BLaER1 treated with 17β-estradiol and CSF1 and Interleukin-3, amounts not matched to agents 10 nM and 100 nM (cell line): ENCODE results near the gene NLK.

ENCODE experiments used
- H3K27ac ChIP-seq, 11 experiments: shearing (Covaris generic); formaldehyde crosslinking; 2 replicates each; pipeline ENCODE4 v1.8.1; 2022
- H3K27me3 ChIP-seq, 11 experiments: shearing (Covaris generic); formaldehyde crosslinking; 2 replicates each; pipeline ENCODE4 v1.8.1; 2022
- H3K36me3 ChIP-seq, 11 experiments: shearing (Covaris generic); formaldehyde crosslinking; 2 replicates each; pipeline ENCODE4 v1.8.1; 2022
- H3K4me1 ChIP-seq, 10 experiments: shearing (Covaris generic); formaldehyde crosslinking; 2 replicates each; pipeline ENCODE4 v1.8.1; 2022
- H3K4me2 ChIP-seq, 11 experiments: shearing (Covaris generic); formaldehyde crosslinking; 2 replicates each; pipeline ENCODE4 v1.8.1; 2022
- H3K4me3 ChIP-seq, 10 experiments: shearing (Covaris generic); formaldehyde crosslinking; 2 replicates each; pipeline ENCODE4 v1.8.1; 2022
- H3K9ac ChIP-seq, 11 experiments: shearing (Covaris generic); formaldehyde crosslinking; 2 replicates each; pipeline ENCODE4 v1.8.1; 2022
- H3K9me3 ChIP-seq, 11 experiments: shearing (Covaris generic); formaldehyde crosslinking; replicated peaks in 1 of 11; 2 replicates each; pipeline ENCODE4 v1.8.1; 2022
- H4K20me1 ChIP-seq, 11 experiments: shearing (Covaris generic); formaldehyde crosslinking; 2 replicates each; pipeline ENCODE4 v1.8.1; 2022
- Cebpa-rat ChIP-seq, 11 experiments: shearing (Covaris generic); IDR thresholded peaks; 2 replicates each; pipeline ENCODE4 v1.8.1; 2022

Gene NLK

GRCh38 chr17:28081467-28081866 lies 39.0 kb downstream of the NLK start:
- Histone ChIP-seq H3K4me3 (no peak overlapping the region), H3K36me3 (peaks cover 0 to 61% (median 31%) of the 10 kb centered on the region in 11 experiments; a peak in 20 of 22 replicates), H4K20me1 (peaks cover 0 to 41% (median 5%) of the 10 kb centered on the region in 11 experiments; a peak in 8 of 22 replicates), H3K27me3 (no peaks in the 10 kb centered on the region), H3K4me1 (peaks cover 14 to 45% (median 23%) of the 10 kb centered on the region in 10 experiments; a peak in 18 of 20 replicates), H3K9ac (no peak overlapping the region), H3K9me3 (peaks cover 8 to 51% (median 38%) of the 10 kb centered on the region in 11 experiments), H3K4me2 (no peak overlapping the region), H3K27ac (no peak overlapping the region)
- TF ChIP-seq Cebpa-rat (IDR thresholded peaks at IDR 0.05): no peak

- Histone ChIP-seq H3K27ac (no peak overlapping the region), H4K20me1 (peaks cover 0 to 43% (median 5%) of the 10 kb centered on the region in 11 experiments; a peak in 8 of 22 replicates), H3K36me3 (peaks cover 3 to 43% (median 20%) of the 10 kb centered on the region in 11 experiments; a peak in 18 of 22 replicates), H3K27me3 (no peaks in the 10 kb centered on the region), H3K9me3 (peaks cover 4 to 43% (median 30%) of the 10 kb centered on the region in 11 experiments; a peak in 20 of 22 replicates), H3K4me1 (peaks cover 0 to 9% (median 0%) of the 10 kb centered on the region in 10 experiments; a peak in 4 of 20 replicates), H3K4me2 (no peak overlapping the region), H3K9ac (no peak overlapping the region), H3K4me3 (no peak overlapping the region)
- TF ChIP-seq Cebpa-rat (IDR thresholded peaks at IDR 0.05): no peak
Observed at GRCh38 chr17:28085766-28086165, 43.3 kb downstream of the NLK start.

- no peak overlapping the region for H3K4me2 ChIP-seq
- no peak overlapping the region for H3K9ac ChIP-seq
- peaks cover 3 to 37% (median 19%) of the 10 kb centered on the region in 11 experiments; a peak in 15 of 22 replicates for H3K36me3 ChIP-seq
- H3K4me1 ChIP-seq: peaks cover 0 to 8% (median 0%) of the 10 kb centered on the region in 10 experiments; a peak in 2 of 20 replicates
- H3K27me3 ChIP-seq: no peaks in the 10 kb centered on the region
- peaks cover 0 to 43% (median 5%) of the 10 kb centered on the region in 11 experiments; a peak in 8 of 22 replicates for H4K20me1 ChIP-seq
- no peak overlapping the region for H3K4me3 ChIP-seq
- H3K9me3 ChIP-seq: peaks cover 4 to 41% (median 27%) of the 10 kb centered on the region in 11 experiments; a peak in 20 of 22 replicates
- no peak for TF ChIP-seq Cebpa-rat (IDR thresholded peaks at IDR 0.05)
- no peak overlapping the region for H3K27ac ChIP-seq
Observed at GRCh38 chr17:28086519-28086918, 44.0 kb downstream of the NLK start.

GRCh38 chr17:28087743-28088142 lies 45.3 kb downstream of the NLK start:
- peaks cover 4 to 41% (median 27%) of the 10 kb centered on the region in 11 experiments; a peak in 20 of 22 replicates for H3K9me3 ChIP-seq

GRCh38 chr17:28090551-28090950 lies 48.1 kb downstream of the NLK start:
- Histone ChIP-seq H3K27me3 (no peaks in the 10 kb centered on the region), H3K27ac (no peak overlapping the region), H3K4me1 (peaks cover 0 to 5% (median 0%) of the 10 kb centered on the region in 10 experiments; a peak in 1 of 20 replicates), H3K36me3 (peaks cover under 1 to 20% (median 6%) of the 10 kb centered on the region in 11 experiments; a peak in 11 of 22 replicates), H3K4me3 (no peak overlapping the region), H3K9me3 (peaks cover 4 to 34% (median 22%) of the 10 kb centered on the region in 11 experiments; a peak in 19 of 22 replicates), H4K20me1 (peaks cover 0 to 33% (median 3%) of the 10 kb centered on the region in 11 experiments; a peak in 9 of 22 replicates), H3K9ac (no peak overlapping the region), H3K4me2 (no peak overlapping the region)
- no peak for TF ChIP-seq Cebpa-rat (IDR thresholded peaks at IDR 0.05)

More at GRCh38 chr17:28087743-28088142, 45.3 kb downstream of the NLK start:
- Histone ChIP-seq H4K20me1 (peaks cover 0 to 33% (median 0%) of the 10 kb centered on the region in 11 experiments; a peak in 7 of 22 replicates), H3K4me1 (no peaks in the 10 kb centered on the region), H3K27ac (no peak overlapping the region), H3K27me3 (no peaks in the 10 kb centered on the region), H3K4me2 (no peak overlapping the region), H3K4me3 (no peak overlapping the region), H3K9ac (no peak overlapping the region), H3K36me3 (peaks cover 3 to 30% (median 15%) of the 10 kb centered on the region in 11 experiments; a peak in 14 of 22 replicates)
- no peak for TF ChIP-seq Cebpa-rat (IDR thresholded peaks at IDR 0.05)

- Histone ChIP-seq H3K4me2 (no peak overlapping the region), H3K4me1 (peaks cover 0 to 5% (median 0%) of the 10 kb centered on the region in 10 experiments; a peak in 6 of 20 replicates), H3K4me3 (no peak overlapping the region), H4K20me1 (peaks cover 0 to 31% (median 0%) of the 10 kb centered on the region in 11 experiments; a peak in 9 of 22 replicates), H3K9me3 (peaks cover 4 to 31% (median 22%) of the 10 kb centered on the region in 11 experiments; a peak in 19 of 22 replicates), H3K27me3 (no peaks in the 10 kb centered on the region), H3K9ac (no peak overlapping the region), H3K27ac (no peak overlapping the region), H3K36me3 (peaks cover 0 to 14% (median 5%) of the 10 kb centered on the region in 11 experiments; a peak in 6 of 22 replicates)
- no peak for TF ChIP-seq Cebpa-rat (IDR thresholded peaks at IDR 0.05)
Observed at GRCh38 chr17:28092088-28092487, 49.6 kb downstream of the NLK start.

GRCh38 chr17:28093999-28094716 lies 51.7 kb downstream of the NLK start:
- H3K36me3 ChIP-seq: peaks cover 0 to 22% (median 4%) of the 10 kb centered on the region in 11 experiments; a peak in 10 of 22 replicates
- no peak overlapping the region for H3K4me2 ChIP-seq
- H3K9ac ChIP-seq: no peak overlapping the region
- H3K4me3 ChIP-seq: no peak overlapping the region
- peaks cover 4 to 24% (median 18%) of the 10 kb centered on the region in 11 experiments; a peak in 19 of 22 replicates for H3K9me3 ChIP-seq
- H4K20me1 ChIP-seq: peaks cover 0 to 29% (median 0%) of the 10 kb centered on the region in 11 experiments; a peak in 9 of 22 replicates
- no peaks in the 10 kb centered on the region for H3K27me3 ChIP-seq
- no peak overlapping the region for H3K27ac ChIP-seq
- peaks cover 6 to 18% (median 13%) of the 10 kb centered on the region in 10 experiments; a peak in 17 of 20 replicates for H3K4me1 ChIP-seq
- no peak for TF ChIP-seq Cebpa-rat (IDR thresholded peaks at IDR 0.05)

GRCh38 chr17:28096756-28097155 lies 54.3 kb downstream of the NLK start:
- no peak for TF ChIP-seq Cebpa-rat (IDR thresholded peaks at IDR 0.05)
- Histone ChIP-seq H3K27me3 (no peaks in the 10 kb centered on the region), H3K4me1 (peaks cover 6 to 18% (median 13%) of the 10 kb centered on the region in 10 experiments; a peak in 17 of 20 replicates), H4K20me1 (peaks cover 0 to 29% (median 0%) of the 10 kb centered on the region in 11 experiments; a peak in 9 of 22 replicates), H3K9me3 (peaks cover 0 to 28% (median 15%) of the 10 kb centered on the region in 11 experiments; a peak in 16 of 22 replicates), H3K4me3 (no peak overlapping the region), H3K36me3 (peaks cover 0 to 34% (median 10%) of the 10 kb centered on the region in 11 experiments; a peak in 14 of 22 replicates), H3K27ac (no peak overlapping the region), H3K9ac (no peak overlapping the region), H3K4me2 (no peak overlapping the region; a peak in 1 of 22 replicates)
